ENCODE measurements around the gene TAF3.

The TAF3 gene

DNA sequence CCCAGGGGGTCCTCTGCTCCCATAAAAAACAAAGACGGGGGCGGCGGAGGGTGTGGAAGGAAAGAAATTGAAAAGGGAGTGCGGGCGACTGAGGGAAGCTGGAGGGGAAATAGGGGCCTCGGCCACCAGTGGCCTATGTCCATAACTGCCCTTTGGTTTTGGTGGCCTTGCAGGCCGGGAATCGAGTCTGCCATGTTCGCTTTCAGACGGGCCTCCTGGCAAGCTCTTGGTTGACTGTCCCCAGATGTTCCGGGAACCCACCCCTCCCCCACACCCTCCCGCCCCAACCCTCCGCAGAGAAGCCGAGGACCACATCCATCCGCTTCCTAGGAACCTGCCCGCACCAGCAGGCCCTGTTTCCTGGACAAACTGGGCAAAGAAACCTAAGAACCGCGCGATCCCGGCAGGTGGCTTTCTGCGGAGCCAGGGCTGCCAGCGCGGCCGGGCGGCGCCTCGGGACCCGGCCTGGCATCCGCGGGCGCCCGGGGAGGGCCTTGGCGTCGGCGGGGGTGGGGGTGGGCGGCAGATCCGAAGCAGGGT, 216.2 kb downstream of the TAF3 start:
- no peak for DNase-seq (ENCODE audit: low spot score)
- Histone ChIP-seq H3K4me3 (peak overlapping the region; percentile 48), H3K27ac (no peak overlapping the region)
- no peak for TF ChIP-seq CTCF (IDR thresholded peaks at IDR 0.05)

DNA sequence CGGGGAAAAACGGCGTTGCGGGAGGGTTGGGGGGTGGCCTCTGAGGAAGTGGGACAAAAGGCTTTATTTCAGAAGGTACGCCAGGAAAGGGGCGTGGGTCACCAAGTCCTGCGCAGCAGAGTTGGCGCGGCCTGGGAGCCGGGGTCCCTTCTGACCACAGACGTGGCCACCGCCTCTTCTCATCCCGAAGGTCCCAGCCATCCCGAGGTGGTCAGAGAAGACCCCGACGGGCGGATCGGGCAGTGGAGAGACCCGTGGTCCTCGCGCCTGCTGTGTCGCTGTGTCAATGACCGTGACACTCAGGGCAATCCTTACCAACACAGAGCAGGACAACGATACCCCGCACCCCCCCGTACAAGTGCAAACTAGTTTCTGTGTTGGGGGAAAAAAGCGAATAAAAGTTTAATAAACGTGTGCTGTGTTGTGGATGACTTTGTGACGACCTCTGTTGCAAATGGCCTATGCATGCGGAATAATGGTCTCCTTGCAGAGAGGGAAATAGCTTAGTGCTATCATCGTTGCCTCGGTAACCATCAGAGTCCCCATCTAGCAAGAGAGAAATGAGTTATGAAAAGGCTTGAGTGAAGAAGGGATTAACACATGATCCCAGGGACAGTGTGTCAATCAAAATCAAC, 216.8 kb downstream of the TAF3 start:
- no peak for TF ChIP-seq CTCF (IDR thresholded peaks at IDR 0.05)
- H3K27ac ChIP-seq = no peak overlapping the region
- H3K4me3 ChIP-seq = peak overlapping the region; percentile 48
- no peak for DNase-seq (ENCODE audit: low spot score)

GRCh38 chr10:8035641-8036470, 217.6 kb downstream of the TAF3 start:
- TF ChIP-seq CTCF (IDR thresholded peaks at IDR 0.05) = no peak
- no peak for DNase-seq (ENCODE audit: low spot score)
- H3K4me3 ChIP-seq = peak overlapping the region; percentile 16
- H3K27ac ChIP-seq = no peak overlapping the region

DNA sequence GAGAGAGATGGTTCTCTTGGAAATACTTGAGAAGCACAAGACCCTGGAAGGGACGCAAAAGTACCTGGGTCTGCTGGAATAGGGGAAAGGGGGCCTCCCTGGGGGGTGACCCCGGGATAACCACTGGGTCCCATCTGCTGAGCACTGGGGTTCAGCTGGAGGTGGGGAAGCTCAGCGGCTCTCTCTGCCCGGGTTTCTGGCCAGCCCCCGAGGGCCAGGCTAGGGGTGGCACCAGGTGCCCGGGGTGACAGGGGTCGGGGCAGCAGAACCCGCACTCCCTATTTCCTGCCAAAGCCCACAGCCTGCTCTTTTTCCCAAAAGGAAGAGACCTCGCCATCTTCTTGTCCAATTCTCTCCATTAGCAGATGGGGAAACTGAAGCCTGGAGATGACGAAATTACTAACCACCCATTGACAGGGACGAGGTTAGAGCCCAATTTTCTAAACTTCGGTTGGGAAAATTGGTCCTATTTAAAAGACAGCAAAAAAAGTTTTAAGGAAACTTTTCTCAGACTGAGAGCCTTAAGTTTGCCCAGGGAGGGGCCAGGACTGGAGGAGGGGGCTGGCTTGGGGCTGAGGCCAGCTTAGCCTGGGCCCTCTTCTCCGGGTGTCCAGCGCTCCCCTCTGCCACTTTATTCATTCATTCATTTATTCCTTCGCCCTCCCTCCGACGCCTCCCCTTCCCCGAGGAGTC, 218.3 kb downstream of the TAF3 start:
- H3K27ac ChIP-seq = no peak overlapping the region
- no peak for TF ChIP-seq CTCF (IDR thresholded peaks at IDR 0.05)
- no peak for DNase-seq (ENCODE audit: low spot score)
- no peak overlapping the region for H3K4me3 ChIP-seq

- Histone ChIP-seq H3K4me3 (no peak overlapping the region), H3K27ac (no peak overlapping the region)
- no peak for DNase-seq (ENCODE audit: low spot score)
- TF ChIP-seq CTCF (IDR thresholded peaks at IDR 0.05) = no peak
These were observed 219.0 kb downstream of the TAF3 start for GRCh38 chr10:8037199-8037801.

GRCh38 chr10:8037941-8038894, 219.9 kb downstream of the TAF3 start:
- no peak for DNase-seq (ENCODE audit: low spot score)

More at GRCh38 chr10:8037941-8038894, 219.9 kb downstream of the TAF3 start:
- no peak overlapping the region for H3K4me3 ChIP-seq
- no peak for TF ChIP-seq CTCF (IDR thresholded peaks at IDR 0.05)
- no peak overlapping the region for H3K27ac ChIP-seq

All from coronary artery (tissue), 2 donors.